ENCODE measurements around the gene GNAZ.

Gene GNAZ

GRCh38 chr22:23114721-23115020 is 44.4 kb downstream of the GNAZ start:
- Histone ChIP-seq H2AK5ac (ENCODE audit: low read length) (no peak overlapping the region), H3K23ac (ENCODE audit: low read length) (no peak overlapping the region), H2BK5ac (ENCODE audit: low read depth, low read length, poor library complexity) (no peak overlapping the region), H3K14ac (ENCODE audit: low read length) (no peak overlapping the region), H3K79me1 (ENCODE audit: low read length) (no peaks in the 10 kb centered on the region), H3K27me3 (ENCODE audit: insufficient read depth, low read length) (no peaks in the 10 kb centered on the region), H3K79me2 (ENCODE audit: control insufficient read depth, insufficient read depth, low read length, poor library complexity) (no peaks in the 10 kb centered on the region), H4K8ac (ENCODE audit: low read depth, low read length) (no peak overlapping the region), H3K9me3 (ENCODE audit: insufficient read depth, low read depth, low read length) (peaks cover 2% of the 10 kb centered on the region), H2AFZ (ENCODE audit: insufficient read depth, low read length, poor library complexity) (no peak overlapping the region), H2BK120ac (ENCODE audit: insufficient read depth, low read length, poor library complexity) (no peak overlapping the region), H2BK12ac (ENCODE audit: low read length) (no peak overlapping the region), H3K9ac (ENCODE audit: low read length) (no peak overlapping the region), H3K36me3 (ENCODE audit: control insufficient read depth in 1 of 2, insufficient read depth in 2 of 2, low read length in 2 of 2) (no peaks in the 10 kb centered on the region), H3K18ac (ENCODE audit: low read length) (no peak overlapping the region), H3K4me2 (ENCODE audit: low read length) (no peak overlapping the region), H3K4me3 (ENCODE audit: low read depth, low read length) (no peak overlapping the region), H3K27ac (ENCODE audit: low read depth, low read length) (no peak overlapping the region), H3K4me1 (ENCODE audit: control insufficient read depth in 1 of 2, insufficient read depth in 2 of 2, low read length in 2 of 2) (peaks cover 6 to 20% of the 10 kb centered on the region in 2 experiments), H4K12ac (ENCODE audit: low read depth, low read length) (no peak overlapping the region), H4K91ac (ENCODE audit: low read depth, low read length) (no peak overlapping the region), H3K4ac (ENCODE audit: low read depth, low read length) (no peak overlapping the region)
- DNase-seq: no peak
- no CpG with 5 or more reads among the region's 2 CpGs for WGBS (ENCODE audit: extremely low coverage, insufficient coverage, insufficient read length)

- Histone ChIP-seq H3K18ac (ENCODE audit: low read length) (no peak overlapping the region), H2AFZ (ENCODE audit: insufficient read depth, low read length, poor library complexity) (no peak overlapping the region), H2BK5ac (ENCODE audit: low read depth, low read length, poor library complexity) (no peak overlapping the region), H3K14ac (ENCODE audit: low read length) (no peak overlapping the region), H3K4me1 (ENCODE audit: control insufficient read depth in 1 of 2, insufficient read depth in 2 of 2, low read length in 2 of 2) (peaks cover 6 to 16% of the 10 kb centered on the region in 2 experiments), H3K27me3 (ENCODE audit: insufficient read depth, low read length) (no peaks in the 10 kb centered on the region), H3K27ac (ENCODE audit: low read depth, low read length) (no peak overlapping the region), H2BK12ac (ENCODE audit: low read length) (no peak overlapping the region), H4K8ac (ENCODE audit: low read depth, low read length) (no peak overlapping the region), H3K9me3 (ENCODE audit: insufficient read depth, low read depth, low read length) (peaks cover 2% of the 10 kb centered on the region), H3K23ac (ENCODE audit: low read length) (no peak overlapping the region), H3K79me2 (ENCODE audit: control insufficient read depth, insufficient read depth, low read length, poor library complexity) (no peaks in the 10 kb centered on the region), H4K91ac (ENCODE audit: low read depth, low read length) (no peak overlapping the region), H3K9ac (ENCODE audit: low read length) (no peak overlapping the region), H3K4ac (ENCODE audit: low read depth, low read length) (no peak overlapping the region), H3K4me3 (ENCODE audit: low read depth, low read length) (no peak overlapping the region), H2BK120ac (ENCODE audit: insufficient read depth, low read length, poor library complexity) (no peak overlapping the region), H3K79me1 (ENCODE audit: low read length) (no peaks in the 10 kb centered on the region), H4K12ac (ENCODE audit: low read depth, low read length) (no peak overlapping the region), H2AK5ac (ENCODE audit: low read length) (no peak overlapping the region), H3K4me2 (ENCODE audit: low read length) (no peak overlapping the region), H3K36me3 (ENCODE audit: control insufficient read depth in 1 of 2, insufficient read depth in 2 of 2, low read length in 2 of 2) (no peaks in the 10 kb centered on the region)
- DNase-seq: no peak
- no CpG with 5 or more reads among the region's 7 CpGs for WGBS (ENCODE audit: extremely low coverage, insufficient coverage, insufficient read length)
Measured at GRCh38 chr22:23115369-23115768, 45.0 kb downstream of the GNAZ start.

- Histone ChIP-seq H3K36me3 (ENCODE audit: control insufficient read depth in 1 of 2, insufficient read depth in 2 of 2, low read length in 2 of 2) (no peaks in the 10 kb centered on the region), H4K12ac (ENCODE audit: low read depth, low read length) (no peak overlapping the region), H3K9me3 (ENCODE audit: insufficient read depth, low read depth, low read length) (peaks cover 2% of the 10 kb centered on the region), H3K23ac (ENCODE audit: low read length) (no peak overlapping the region), H3K4me1 (ENCODE audit: control insufficient read depth in 1 of 2, insufficient read depth in 2 of 2, low read length in 2 of 2) (peaks cover 4 to 11% of the 10 kb centered on the region in 2 experiments), H3K4ac (ENCODE audit: low read depth, low read length) (no peak overlapping the region), H2BK5ac (ENCODE audit: low read depth, low read length, poor library complexity) (no peak overlapping the region), H2BK12ac (ENCODE audit: low read length) (no peak overlapping the region), H2AFZ (ENCODE audit: insufficient read depth, low read length, poor library complexity) (no peak overlapping the region), H4K91ac (ENCODE audit: low read depth, low read length) (no peak overlapping the region), H3K27ac (ENCODE audit: low read depth, low read length) (no peak overlapping the region), H3K4me2 (ENCODE audit: low read length) (no peak overlapping the region), H3K14ac (ENCODE audit: low read length) (no peak overlapping the region), H2AK5ac (ENCODE audit: low read length) (no peak overlapping the region), H3K18ac (ENCODE audit: low read length) (no peak overlapping the region), H3K79me2 (ENCODE audit: control insufficient read depth, insufficient read depth, low read length, poor library complexity) (no peaks in the 10 kb centered on the region), H3K4me3 (ENCODE audit: low read depth, low read length) (no peak overlapping the region), H3K27me3 (ENCODE audit: insufficient read depth, low read length) (no peaks in the 10 kb centered on the region), H3K79me1 (ENCODE audit: low read length) (no peaks in the 10 kb centered on the region), H3K9ac (ENCODE audit: low read length) (no peak overlapping the region), H2BK120ac (ENCODE audit: insufficient read depth, low read length, poor library complexity) (no peak overlapping the region), H4K8ac (ENCODE audit: low read depth, low read length) (no peak overlapping the region)
- peak in 1 of 2 donors; percentile 16 for DNase-seq
- WGBS (ENCODE audit: extremely low coverage, insufficient coverage, insufficient read length): no CpG with 5 or more reads among the region's 18 CpGs
Measured at GRCh38 chr22:23115825-23116494, 45.6 kb downstream of the GNAZ start.

- no peak overlapping the region for H2AFZ ChIP-seq (ENCODE audit: insufficient read depth, low read length, poor library complexity)
- no peak overlapping the region for H4K12ac ChIP-seq (ENCODE audit: low read depth, low read length)
- no peaks in the 10 kb centered on the region for H3K79me1 ChIP-seq (ENCODE audit: low read length)
- no peak overlapping the region for H3K27ac ChIP-seq (ENCODE audit: low read depth, low read length)
- no CpG with 5 or more reads among the region's 10 CpGs for WGBS (ENCODE audit: extremely low coverage, insufficient coverage, insufficient read length)
- no peak overlapping the region for H2AK5ac ChIP-seq (ENCODE audit: low read length)
- H3K4me3 ChIP-seq (ENCODE audit: low read depth, low read length): no peak overlapping the region
- H3K36me3 ChIP-seq (ENCODE audit: control insufficient read depth in 1 of 2, insufficient read depth in 2 of 2, low read length in 2 of 2): no peaks in the 10 kb centered on the region
- no peak overlapping the region for H2BK5ac ChIP-seq (ENCODE audit: low read depth, low read length, poor library complexity)
- H3K27me3 ChIP-seq (ENCODE audit: insufficient read depth, low read length): no peaks in the 10 kb centered on the region
- H2BK120ac ChIP-seq (ENCODE audit: insufficient read depth, low read length, poor library complexity): no peak overlapping the region
- no peak for DNase-seq
- H3K14ac ChIP-seq (ENCODE audit: low read length): no peak overlapping the region
- H3K18ac ChIP-seq (ENCODE audit: low read length): no peak overlapping the region
- peaks cover 2% of the 10 kb centered on the region for H3K9me3 ChIP-seq (ENCODE audit: insufficient read depth, low read depth, low read length)
- H3K4me1 ChIP-seq (ENCODE audit: control insufficient read depth in 1 of 2, insufficient read depth in 2 of 2, low read length in 2 of 2): peaks cover 4 to 11% of the 10 kb centered on the region in 2 experiments
- no peak overlapping the region for H3K4me2 ChIP-seq (ENCODE audit: low read length)
- no peak overlapping the region for H3K23ac ChIP-seq (ENCODE audit: low read length)
- no peak overlapping the region for H3K9ac ChIP-seq (ENCODE audit: low read length)
- no peak overlapping the region for H4K8ac ChIP-seq (ENCODE audit: low read depth, low read length)
- no peak overlapping the region for H3K4ac ChIP-seq (ENCODE audit: low read depth, low read length)
- H4K91ac ChIP-seq (ENCODE audit: low read depth, low read length): no peak overlapping the region
- no peak overlapping the region for H2BK12ac ChIP-seq (ENCODE audit: low read length)
- no peaks in the 10 kb centered on the region for H3K79me2 ChIP-seq (ENCODE audit: control insufficient read depth, insufficient read depth, low read length, poor library complexity)
Measured at GRCh38 chr22:23116506-23117263, 46.4 kb downstream of the GNAZ start.
